ENCODE measurements around the gene APP.

The APP gene

DNA sequence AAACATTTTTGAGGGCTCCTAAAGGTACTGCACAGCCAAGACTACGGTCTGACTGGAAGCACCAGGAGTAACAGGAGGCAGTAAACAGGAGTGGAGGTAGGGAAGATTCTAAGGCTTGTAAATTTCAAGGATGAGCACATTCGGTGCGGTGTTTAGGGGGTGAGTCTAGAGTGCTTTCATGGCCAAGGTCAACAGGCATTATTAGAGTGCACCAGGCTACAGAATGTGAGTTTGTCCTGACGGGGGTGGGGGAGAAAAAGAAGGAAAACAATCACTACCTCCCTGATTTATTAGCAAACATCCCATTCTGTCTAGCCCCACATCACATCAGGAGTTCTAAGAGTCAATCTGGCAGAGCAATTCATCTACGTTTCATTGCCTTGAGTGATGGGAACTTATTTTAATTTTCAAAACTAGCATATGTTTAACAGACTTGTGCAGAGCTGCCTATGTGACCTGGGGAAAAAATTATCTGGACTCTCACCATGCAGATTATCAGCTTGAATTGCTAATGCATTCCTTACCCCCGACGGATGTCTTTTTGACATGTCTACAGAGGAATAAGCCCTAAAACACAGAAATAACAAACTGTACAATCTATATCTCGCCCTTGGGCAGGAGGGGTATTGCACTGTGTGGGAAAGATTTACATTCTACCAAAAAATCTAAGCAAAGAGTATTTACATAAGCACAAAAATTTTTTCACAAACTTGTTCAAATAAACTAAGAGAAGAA, 45.0 kb downstream of the APP start:
- DNase-seq = no peak

DNA sequence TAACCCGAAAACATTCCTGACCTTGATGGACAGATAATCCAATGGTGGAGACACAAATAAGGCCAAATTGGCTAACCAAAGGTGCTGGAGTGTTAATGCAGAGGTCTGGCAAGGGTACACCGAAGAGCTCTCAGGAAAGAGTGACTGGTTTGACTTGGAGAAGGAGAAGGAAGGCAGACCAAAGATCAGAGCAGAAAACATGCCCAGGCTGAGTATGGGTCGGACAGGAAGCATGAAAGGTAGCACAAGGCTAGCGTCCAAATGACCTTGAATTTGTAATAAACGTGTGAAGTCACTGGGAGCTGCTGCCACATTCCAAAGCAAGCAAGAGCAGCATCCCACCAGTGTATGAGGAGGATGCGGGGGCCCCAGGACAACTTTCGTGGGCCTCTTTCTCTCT, 45.7 kb downstream of the APP start:
- DNase-seq = no peak

DNA sequence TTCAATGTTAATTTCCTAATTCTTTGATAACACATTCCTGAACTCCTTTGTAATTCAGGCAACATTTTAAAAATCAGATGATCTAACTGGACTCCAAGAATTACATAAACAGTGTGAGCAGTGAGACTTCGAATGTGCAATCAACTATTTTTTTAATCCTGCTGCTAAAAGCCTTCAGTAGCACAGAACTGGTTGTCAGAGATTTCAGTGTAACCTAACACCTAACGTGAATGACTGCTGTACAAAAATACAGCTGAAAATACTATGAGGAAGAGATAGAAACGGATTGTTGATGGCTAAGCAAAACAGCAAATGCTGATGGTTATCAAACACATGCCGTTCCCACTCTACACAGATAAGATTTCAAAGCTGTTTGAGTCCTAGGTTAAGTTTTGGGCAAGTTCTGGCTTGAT, 46.1 kb downstream of the APP start:
- DNase-seq = no peak

DNA sequence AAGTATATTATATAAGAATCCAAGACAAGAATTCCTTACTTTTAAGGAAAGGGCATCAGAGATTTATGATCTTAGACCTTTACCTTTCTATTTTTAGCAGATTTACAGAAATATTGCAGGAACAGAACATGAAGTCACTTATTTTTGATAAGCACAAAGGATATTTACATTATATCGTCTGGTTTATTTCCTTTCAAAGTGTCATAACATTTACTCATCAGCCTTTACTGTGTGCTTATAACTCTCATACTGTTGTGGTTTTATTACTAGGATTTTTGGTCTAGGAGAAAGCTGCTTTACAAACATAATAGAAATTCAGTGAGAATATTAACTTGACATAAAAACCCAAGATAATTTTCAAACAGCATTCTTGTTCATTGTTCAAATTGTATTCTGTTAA, 47.6 kb downstream of the APP start:
- no peak for DNase-seq

DNA sequence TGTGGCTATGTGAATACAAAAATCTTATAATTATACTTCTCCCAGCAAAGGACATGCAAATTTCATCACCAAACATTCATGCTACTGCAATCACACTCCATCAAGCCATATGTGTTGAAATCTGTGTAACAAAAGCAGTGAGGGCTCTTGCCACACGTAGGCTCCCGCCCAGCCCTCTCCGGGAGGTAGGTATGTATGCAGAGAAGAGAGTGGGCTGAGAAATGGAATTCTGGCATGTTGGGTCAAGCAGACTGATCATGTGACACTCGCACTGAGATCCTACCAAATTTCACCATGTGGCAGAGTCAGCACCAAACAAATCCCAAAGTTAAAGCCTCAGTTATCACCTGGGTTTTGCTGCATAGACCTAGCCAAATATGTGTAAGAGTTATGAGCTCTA, 49.7 kb downstream of the APP start:
- no peak for DNase-seq

DNA sequence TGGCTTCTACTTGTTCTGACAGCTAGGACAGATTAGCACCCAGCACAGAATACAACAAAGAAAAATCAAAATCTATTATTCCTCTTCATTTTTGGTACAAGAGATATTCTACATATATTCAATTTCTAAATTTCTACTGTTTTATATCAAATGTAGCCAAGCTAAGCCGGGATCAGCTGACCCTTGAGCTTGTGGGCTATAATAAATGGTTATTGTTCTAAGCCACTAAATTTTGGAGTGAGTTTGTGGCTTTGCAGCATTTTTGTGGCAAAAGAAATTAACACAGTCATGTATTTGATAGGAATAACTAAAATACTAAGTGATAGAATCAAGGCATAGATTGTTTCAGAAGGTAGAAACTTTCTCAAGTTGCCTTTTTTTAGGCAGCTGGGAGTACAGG, 50.7 kb downstream of the APP start:
- DNase-seq = no peak

DNA sequence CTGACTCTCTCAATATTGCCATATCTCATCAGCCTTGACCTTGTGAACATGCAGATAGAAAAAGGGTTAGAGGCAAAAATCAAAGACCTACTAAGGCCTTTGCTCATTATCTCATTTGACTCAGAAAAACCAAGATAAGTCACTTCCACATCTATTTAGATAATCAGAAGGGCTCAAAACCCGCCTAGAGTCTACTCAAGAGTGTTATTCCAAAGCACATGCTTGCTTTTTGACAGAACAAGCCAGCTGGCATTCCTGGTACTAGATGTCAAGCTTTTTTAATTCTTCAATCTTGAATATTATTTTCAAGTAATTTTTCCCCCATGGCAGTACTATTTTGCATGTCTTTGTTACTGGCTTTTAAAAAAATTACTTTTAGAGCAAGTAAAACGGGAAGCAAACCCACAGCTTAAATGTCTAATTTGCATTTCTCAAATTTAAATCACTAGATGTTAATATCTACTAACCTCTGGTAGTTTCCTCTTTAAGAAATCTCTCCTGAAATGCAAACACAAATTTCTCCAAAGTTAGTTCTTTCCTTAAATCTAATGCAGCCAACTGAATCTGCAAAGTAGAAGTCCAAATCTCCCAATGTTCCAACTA, 51.5 kb downstream of the APP start:
- no peak for DNase-seq

DNA sequence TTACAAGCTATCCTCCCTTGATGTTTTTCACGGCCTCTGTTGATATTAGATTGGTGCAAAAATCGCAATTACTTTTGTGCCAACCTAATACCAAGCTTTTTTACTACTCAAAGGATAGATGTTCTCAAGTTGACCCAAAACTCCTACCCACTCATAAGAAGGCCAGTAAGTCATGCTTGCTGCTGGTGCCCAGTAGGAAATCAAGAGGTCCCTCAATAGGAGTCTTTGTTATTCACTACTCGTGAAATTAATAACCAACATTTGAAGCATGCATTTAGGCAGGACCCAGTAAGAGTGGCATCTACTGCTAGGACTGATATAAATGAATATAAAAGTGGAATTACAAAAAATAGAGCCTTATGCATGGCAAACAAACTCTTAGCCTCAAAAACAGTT, 52.6 kb downstream of the APP start:
- DNase-seq = no peak

DNA sequence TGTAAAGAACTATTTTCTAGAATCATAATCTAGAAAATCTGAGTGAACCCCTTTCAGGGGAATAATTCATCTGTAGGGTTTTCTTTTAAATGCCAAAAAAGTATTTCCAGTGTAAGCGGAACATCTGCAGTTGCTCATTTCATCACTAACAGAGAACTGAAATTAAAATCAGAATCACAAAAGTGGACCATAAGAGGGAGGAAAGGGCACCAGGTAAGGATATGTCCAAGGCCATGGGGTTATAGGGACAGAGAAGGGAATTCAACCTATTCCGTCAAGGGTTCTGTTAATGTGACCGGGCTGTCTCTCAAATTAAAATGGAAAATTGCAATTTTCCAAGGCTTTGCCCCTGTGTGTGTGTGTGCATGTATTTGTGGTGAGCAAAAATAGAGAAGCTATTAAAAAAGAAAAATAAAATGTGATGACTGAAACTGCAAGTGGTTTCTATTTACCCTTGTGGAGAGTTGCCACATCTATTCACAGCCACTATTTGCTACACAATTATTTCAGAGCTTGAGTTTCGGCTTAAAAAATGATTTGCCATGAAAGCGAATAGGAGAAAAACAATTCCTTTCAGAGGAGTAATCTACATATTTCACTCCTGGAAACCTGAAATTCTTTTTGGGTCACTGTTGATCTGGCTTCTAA, 53.1 kb downstream of the APP start:
- DNase-seq = no peak

DNA sequence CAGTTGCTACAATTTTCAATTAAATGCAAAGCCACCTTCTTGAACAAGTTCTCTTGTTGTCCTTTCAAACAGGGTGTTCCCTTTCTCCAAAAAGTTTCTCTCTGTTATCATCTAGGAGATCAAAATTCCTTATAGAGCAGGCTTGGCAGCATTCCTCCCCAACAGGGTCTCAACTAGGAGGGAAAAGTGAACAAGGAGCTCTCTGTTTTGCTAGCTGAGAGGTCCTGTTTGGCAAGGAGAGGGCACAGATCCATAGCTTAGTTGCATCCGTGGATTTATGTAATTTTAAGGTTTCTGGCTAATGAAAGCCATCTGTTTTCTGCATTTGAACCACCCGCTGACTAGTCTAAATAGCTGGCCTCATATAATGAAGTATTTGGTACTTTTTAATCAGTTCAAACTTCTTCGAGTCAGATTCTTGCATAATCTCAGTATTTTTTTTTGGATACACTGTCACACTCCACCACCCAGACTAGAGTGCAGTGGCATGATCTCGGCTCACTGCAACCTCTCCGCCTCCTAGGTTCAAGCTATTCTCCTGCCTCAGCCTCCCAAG, 54.0 kb downstream of the APP start:
- no peak for DNase-seq

DNA sequence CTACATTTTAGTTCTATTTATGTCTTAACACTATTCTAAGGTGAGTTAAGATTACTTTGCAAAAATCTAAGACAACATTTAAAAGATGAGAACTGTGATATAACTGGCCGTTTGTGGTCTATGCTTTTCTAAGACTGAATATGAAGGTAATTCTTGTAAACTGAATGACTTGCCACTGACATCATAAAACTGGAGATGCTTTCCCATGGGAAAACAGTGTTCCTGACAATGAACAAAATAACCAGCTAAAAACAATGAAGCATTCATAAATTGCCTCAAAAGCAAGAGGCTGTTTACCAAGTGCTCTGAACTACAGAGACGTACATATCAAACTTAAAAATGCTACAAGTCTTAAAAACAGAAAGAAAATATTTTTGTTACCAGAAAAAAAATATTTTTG, 54.7 kb downstream of the APP start:
- no peak for DNase-seq

DNA sequence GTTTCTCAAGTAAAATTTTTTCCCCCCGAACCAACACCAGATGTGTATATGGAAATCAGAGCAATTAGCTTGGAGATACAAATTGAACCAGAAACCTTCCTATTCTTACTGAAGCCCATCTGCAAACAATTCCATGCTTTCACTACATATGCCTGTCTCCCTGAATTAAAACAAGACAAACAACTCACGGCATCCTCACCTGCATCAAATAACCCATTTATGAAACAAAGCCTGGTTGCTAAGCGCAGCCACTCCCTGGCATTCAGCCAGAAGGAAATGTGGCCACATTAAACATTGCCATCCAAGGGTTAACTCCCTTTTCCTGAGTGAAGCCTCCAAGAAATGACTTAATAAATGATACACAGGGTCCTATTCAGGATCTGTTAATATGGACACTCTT, 55.3 kb downstream of the APP start:
- DNase-seq = no peak

DNA sequence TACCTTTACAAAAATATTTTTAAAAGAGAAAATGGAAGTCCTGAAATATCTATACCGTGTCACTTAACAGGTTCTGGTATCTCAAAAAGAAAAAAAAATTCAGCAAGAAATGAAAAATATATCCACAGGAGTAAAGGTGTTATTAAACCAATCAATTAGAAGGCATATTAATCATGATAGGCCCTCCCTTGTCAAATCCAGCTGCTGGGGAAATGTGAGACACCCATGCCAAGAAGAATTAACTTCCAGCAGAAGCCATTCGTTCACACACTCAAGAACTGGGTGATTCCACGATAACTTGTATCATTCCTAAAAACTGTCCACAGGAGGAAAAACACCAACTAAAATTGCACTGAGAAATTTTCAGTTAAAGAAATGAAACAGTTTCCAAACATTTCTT, 57.6 kb downstream of the APP start:
- DNase-seq = no peak

DNA sequence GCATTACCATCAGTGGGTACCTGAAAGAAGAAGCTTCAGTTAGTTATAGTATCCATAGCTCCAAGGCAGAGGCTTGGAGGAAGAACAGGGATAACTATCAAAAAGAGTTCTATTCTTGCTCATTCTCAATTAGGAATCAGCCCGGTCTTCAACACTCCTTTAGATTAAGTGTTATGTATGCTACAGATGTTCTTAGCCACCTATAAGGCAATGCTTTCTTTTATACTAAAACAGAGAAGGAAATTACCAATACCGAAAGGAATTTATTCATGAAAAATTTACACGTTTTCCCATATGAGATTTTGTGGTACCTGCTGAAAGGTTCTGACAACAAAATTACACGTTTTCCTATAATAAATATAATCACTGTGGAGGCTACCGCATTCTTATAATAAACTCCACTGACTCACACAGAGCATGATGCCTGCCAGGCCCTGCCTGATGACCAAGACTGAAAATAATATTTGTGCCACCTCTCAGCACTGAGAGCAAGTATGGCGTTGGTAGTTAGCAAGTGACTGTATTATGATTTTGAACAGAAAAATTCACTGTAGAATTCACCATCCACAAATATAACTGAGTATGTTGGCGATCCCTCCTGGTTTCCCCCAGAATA, 58.3 kb downstream of the APP start:
- DNase-seq = no peak

DNA sequence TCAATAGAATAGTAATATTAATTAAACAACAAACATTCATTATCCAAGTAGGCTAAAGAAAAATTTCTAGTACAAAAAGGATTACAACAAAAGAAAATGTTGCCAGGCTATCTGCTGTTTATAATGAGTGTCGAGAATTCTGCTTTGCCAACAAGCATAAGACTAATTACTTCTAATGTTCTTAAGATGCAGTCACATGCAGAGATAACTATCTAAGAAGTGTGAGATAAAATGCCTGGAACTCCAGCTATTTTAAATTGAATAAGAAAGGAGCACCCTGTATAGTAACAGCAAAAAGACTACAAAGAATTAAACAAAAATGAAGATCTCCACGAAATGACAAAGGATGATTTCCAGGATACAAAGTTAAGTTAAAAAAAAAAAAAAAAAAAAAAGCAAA, 59.9 kb downstream of the APP start:
- DNase-seq = no peak

DNA sequence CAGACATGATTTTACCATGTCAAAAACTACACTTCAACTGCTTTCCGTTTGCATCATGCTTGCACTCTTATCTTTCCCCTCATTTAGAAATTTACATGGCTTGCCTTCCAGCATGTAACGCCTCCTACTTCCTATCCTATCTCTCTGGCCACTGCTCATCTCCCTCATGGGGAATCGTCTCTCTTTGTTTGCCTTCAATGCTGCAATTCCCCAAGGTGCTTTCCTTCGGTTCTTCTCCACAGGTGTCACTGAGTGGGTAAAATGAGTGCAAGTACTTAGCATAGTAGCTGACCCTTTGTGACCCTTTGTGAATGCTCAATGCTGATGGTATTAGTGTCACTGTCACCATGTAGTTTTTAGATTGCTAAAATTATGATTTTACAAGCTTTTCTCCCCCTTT, 63.1 kb downstream of the APP start:
- DNase-seq = no peak

DNA sequence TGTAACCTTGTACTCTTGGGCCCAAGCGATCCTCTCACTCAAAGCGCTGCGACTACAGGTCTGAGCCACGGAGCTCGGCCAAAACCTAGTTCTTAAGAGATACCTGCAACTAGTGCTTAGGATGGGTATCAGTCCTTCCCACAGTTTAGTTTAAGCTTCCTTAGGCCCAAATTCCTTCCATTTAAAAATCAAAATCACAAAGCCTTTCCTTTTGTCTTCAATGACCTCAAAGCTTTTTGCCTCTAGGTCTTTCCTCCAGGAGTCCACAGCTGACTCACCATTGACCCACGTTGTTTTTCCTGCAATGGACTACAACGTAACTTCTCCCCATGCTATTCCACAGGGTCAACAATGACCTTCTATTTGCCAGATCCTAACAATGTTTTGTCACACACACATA, 64.0 kb downstream of the APP start:
- no peak for DNase-seq

DNA sequence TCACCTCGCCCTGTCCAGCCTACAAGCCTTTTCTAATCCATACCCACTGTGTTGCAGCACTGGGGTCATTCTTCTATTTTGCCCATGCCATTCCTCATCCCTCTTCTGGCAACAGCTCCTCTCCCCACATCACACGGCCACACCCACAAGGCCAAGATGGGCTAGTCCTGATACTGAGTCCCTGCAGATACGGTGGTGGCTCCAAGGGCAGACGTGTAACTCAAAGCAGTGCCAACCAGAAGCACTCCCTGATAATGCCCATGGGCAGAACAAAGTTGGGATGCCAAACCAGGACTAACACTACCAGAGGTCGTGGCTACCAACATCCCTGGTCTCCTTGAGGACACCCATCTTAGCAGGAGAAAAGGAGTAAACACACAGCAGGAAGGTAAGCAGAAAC, 64.8 kb downstream of the APP start:
- DNase-seq = no peak

DNA sequence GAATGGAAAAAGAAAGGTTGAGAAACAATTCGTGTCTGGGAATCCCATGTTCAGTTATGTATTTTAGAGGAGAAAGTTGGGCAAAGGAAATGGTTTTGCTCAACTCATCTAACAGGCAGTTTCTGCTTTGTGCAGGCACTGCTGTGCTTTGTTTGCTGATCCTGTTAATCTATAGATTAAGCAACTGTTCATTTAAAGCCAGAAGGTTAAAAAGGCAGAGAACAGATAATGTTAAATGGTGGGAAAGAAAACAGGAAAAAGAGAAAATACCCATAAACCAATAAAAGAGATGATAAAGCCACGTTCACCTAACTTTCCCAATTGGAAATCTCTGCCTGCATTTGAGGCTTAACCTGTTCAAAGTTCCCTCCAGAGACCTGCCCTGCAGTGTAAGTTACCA, 70.0 kb downstream of the APP start:
- DNase-seq = no peak

DNA sequence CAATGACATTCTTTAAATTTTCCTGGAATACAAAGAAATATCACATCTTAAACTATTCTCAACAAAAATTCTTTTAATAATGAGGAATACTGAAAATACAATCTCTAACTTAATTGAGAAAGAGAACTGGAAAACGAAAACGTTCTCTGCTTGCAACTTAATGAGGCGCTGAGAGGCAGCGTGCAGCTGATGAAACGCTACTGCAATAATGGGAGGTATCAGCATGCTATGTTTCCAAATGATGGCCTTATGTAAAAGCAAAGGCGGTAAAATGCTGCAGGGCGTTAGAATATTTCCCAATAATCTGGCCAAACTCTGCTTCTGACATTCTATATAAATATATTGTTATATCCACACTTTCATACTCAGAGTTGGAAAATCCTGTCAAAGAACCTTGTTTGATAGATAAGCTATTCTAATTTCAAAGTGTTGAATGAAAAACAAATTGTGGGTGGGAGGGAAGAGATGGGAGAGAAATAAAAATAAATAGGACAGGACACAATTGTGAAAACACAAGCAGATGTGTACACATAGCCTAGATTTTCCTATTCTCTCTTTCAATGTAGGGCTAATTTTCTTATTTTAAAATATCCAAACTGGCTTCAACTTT, 70.9 kb downstream of the APP start:
- no peak for DNase-seq

DNA sequence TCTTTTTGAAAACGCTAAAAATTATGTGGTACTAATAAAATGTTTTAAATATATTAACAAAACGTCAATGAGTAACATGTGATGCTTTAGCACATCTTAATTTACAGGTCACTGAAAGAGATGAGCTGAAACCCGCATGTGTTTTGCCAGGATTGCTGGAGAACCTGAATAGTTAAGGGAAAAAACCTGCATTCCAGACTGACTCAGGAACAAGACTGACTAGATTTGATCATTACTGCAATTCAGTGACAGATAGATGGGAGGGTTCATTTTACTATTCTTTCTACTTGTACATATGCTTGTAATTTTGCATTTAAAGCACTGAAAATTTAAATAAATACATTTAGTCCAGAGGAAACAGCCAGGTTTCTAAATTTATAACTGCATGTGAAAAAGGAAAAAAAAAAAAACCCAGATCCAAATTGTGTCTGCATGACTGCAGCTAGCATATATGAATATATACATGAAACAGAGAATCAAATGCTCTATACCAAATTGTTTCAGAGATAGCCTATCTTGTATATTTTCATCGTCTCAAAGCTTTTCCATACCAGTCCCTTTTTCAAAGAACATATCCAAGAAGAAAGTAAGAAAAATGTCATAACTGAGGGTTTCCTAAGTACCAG, 71.7 kb downstream of the APP start:
- DNase-seq = no peak

DNA sequence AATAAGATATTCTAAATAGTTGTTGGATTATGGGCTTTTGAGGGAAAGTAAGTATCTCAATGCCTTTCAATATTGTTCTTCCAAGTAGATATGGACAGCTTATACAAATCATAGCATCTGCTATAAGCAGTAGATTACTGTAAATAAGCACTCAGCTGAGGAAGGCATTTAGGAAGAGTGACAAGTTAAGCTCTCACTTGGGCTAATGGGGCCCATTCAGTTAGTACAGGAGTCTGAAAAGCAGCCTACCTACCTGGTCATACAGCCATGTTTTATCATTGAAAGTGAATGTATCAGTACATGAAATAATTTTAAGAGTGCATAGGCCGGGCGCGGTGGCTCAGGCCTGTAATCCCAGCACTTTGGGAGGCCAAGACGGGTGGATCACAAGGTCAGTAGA, 73.1 kb downstream of the APP start:
- DNase-seq = no peak

Measured in RPMI8226 (cell line).